SK-N-SH (cell line): ENCODE data around the gene C10orf67. TPM values are rescaled to one million over a fixed set of nuclear protein-coding genes. Genes with fewer than 3 reads are reported as not detected.
A peak's percentile ranks its signal among the peaks of the same experiment; 100 is the strongest.

ENCODE experiments used
- CTCF ChIA-PET: fragments of 300-600, 350-600 bp; formaldehyde crosslinking; extraction: SDS; loops from one replicate; lab custom pipeline; 2021; lab: Yijun Ruan, JAX
- POLR2A ChIA-PET: fragments of 350-600 bp; sonication (Branson Sonifier 250); formaldehyde crosslinking; extraction: SDS; loops from one replicate; lab custom pipeline; 2020; ENCODE audit warnings: antibody characterized with exemption, inconsistent platforms; lab: Yijun Ruan, JAX
- DNase-seq: peaks from one replicate; pipeline ENCODE4 v3.0.0; 2012
- H2AFZ ChIP-seq: fragments of 200-600 bp; sonication (generic); 2 replicates; pipeline ENCODE4 v1.8.1; 2016; ENCODE audit warnings: antibody characterized with exemption, mild to moderate bottlenecking, low read depth
- H3F3A ChIP-seq: fragments of 200-600 bp; sonication (generic); replicated peaks from 2 replicates; pipeline ENCODE3; 2016; ENCODE audit warnings: antibody characterized with exemption, mild to moderate bottlenecking; ENCODE audit not compliant: insufficient read depth
- H3K27ac ChIP-seq, 2 experiments: fragments of 200-500 bp in 1 of 2; fragments of 200-600 bp in 1 of 2; sonication (Bioruptor generic) in 1 of 2; sonication (generic), shearing (Covaris generic) in 1 of 2; 2 replicates each; pipeline versions ENCODE4 v1.5.1 to v1.6.1; 2014 to 2016; ENCODE audit warnings: low read depth in 2 of 2, inconsistent platforms in 1 of 2, low read length in 1 of 2, mild to moderate bottlenecking in 1 of 2, mixed read lengths in 1 of 2
- H3K27me3 ChIP-seq: fragments of 200-600 bp; sonication (generic), shearing (Covaris generic); 2 replicates; pipeline ENCODE4 v1.6.1; 2016; ENCODE audit warnings: mixed run types; ENCODE audit not compliant: insufficient read depth
- H3K36me3 ChIP-seq, 2 experiments: fragments of 200-500 bp in 1 of 2; fragments of 200-600 bp in 1 of 2; sonication (Bioruptor generic) in 1 of 2; sonication (generic) in 1 of 2; replicated peaks in 1 of 2; 2 replicates each; pipeline versions ENCODE3 to v1.5.1; 2014 to 2016; ENCODE audit warnings: low read length in 1 of 2, mild to moderate bottlenecking in 1 of 2; ENCODE audit not compliant: insufficient read depth in 2 of 2, control insufficient read depth in 1 of 2
- H3K4me1 ChIP-seq, 2 experiments: fragments of 200-500 bp in 1 of 2; fragments of 200-600 bp in 1 of 2; sonication (Bioruptor generic) in 1 of 2; sonication (generic), shearing (Covaris generic) in 1 of 2; 2 replicates each; pipeline versions ENCODE4 v1.5.1 to v1.6.1; 2014 to 2016; ENCODE audit warnings: low read depth in 1 of 2, low read length in 1 of 2, mixed run types in 1 of 2; ENCODE audit not compliant: insufficient read depth in 2 of 2, control insufficient read depth in 1 of 2
- H3K4me2 ChIP-seq: fragments of 200-600 bp; sonication (generic), shearing (Covaris generic); 2 replicates; pipeline ENCODE4 v1.6.1; 2017; ENCODE audit warnings: mixed run types
- H3K4me3 ChIP-seq, 2 experiments: fragments of 200-500 bp in 1 of 2; fragments of 200-600 bp in 1 of 2; sonication (Bioruptor generic) in 1 of 2; sonication (generic), shearing (Covaris generic) in 1 of 2; 2 replicates each; pipeline versions ENCODE4 v1.5.1 to v1.8.1; 2014 to 2016; ENCODE audit warnings: low read depth in 2 of 2, inconsistent platforms in 1 of 2, low read length in 1 of 2, mild to moderate bottlenecking in 1 of 2, mixed read lengths in 1 of 2, moderate library complexity in 1 of 2
- H3K79me2 ChIP-seq: fragments of 200-600 bp; sonication (generic); 2 replicates; pipeline ENCODE4 v1.8.1; 2017; ENCODE audit warnings: mild to moderate bottlenecking; ENCODE audit not compliant: insufficient read depth
- H3K9ac ChIP-seq: fragments of 200-600 bp; sonication (generic); 2 replicates; pipeline ENCODE4 v1.6.1; 2017; ENCODE audit warnings: mixed run types
- H3K9me2 ChIP-seq: fragments of 200-600 bp; sonication (generic); 2 replicates; pipeline ENCODE4 v1.6.1; 2017; ENCODE audit warnings: mixed run types
- H3K9me3 ChIP-seq: fragments of 200-600 bp; sonication (generic); 2 replicates; pipeline ENCODE4 v1.6.1; 2017; ENCODE audit warnings: mixed run types, mild to moderate bottlenecking, moderate library complexity
- H4K20me1 ChIP-seq: fragments of 200-600 bp; sonication (generic); 2 replicates; pipeline ENCODE4 v1.6.1; 2017; ENCODE audit warnings: mild to moderate bottlenecking, mixed run types; ENCODE audit not compliant: insufficient read depth
- EZH2phosphoT487 ChIP-seq: fragments of 200-600 bp; sonication (generic); IDR thresholded peaks from 2 replicates; pipeline ENCODE4 v1.6.1; 2017; ENCODE audit warnings: low read depth, mixed run types, mild to moderate bottlenecking, antibody characterized with exemption, moderate library complexity, borderline replicate concordance
- FOSL2 ChIP-seq: IDR thresholded peaks from 2 replicates; pipeline ENCODE4 v1.4.0; 2012; ENCODE audit warnings: low read depth, mild to moderate bottlenecking, moderate library complexity, borderline replicate concordance
- GATA2 ChIP-seq: sonication (generic); formaldehyde crosslinking; IDR thresholded peaks from 2 replicates; pipeline ENCODE4 v1.5.0; 2020; ENCODE audit warnings: mild to moderate bottlenecking, missing genetic modification reagents
- SIN3A ChIP-seq: IDR thresholded peaks from 2 replicates; pipeline ENCODE4 v1.6.1; 2012; ENCODE audit warnings: low read depth, mild to moderate bottlenecking, low read length, moderate library complexity, borderline replicate concordance
- TAF1 ChIP-seq: IDR thresholded peaks from 2 replicates; pipeline ENCODE4 v1.6.1; 2012; ENCODE audit warnings: low read depth, mild to moderate bottlenecking, low read length, moderate library complexity, borderline replicate concordance
- TCF12 ChIP-seq: IDR thresholded peaks from 2 replicates; pipeline ENCODE4 v1.4.0; 2012
- TEAD4 ChIP-seq: IDR thresholded peaks from 2 replicates; pipeline ENCODE4 v1.4.0; 2012; ENCODE audit warnings: mild to moderate bottlenecking, borderline replicate concordance; ENCODE audit not compliant: insufficient read depth
- WGBS: methylation state at CpG from one replicate; pipeline ENCODE4 v1.1.6; 2017; ENCODE audit warnings: low lambda C conversion rate; 5-methylcytosine and 5-hydroxymethylcytosine counted together
- polyA plus RNA-seq, 3 experiments: library from polyadenylated mRNA; depleted of rRNA; stranded (reverse); fragments of >200 nt; gene quantifications; 2 replicates each; pipeline ENCODE4 v1.2.3, GENCODE V29; 2012
- TF ChIP-seq, protein P1 (sequence below): fragments of 200-600 bp; sonication (generic); IDR thresholded peaks from 2 replicates; pipeline ENCODE4 v1.6.1; 2017; ENCODE audit warnings: antibody characterized with exemption, mild to moderate bottlenecking, moderate library complexity
- TF ChIP-seq, protein P2 (sequence below): IDR thresholded peaks from 2 replicates; pipeline ENCODE4 v1.4.0; 2012; ENCODE audit warnings: low read depth, borderline replicate concordance
- TF ChIP-seq, protein P3 (sequence below): fragments of 150-350 bp; IDR thresholded peaks from 2 replicates; pipeline ENCODE4 v1.6.1; 2017; ENCODE audit warnings: antibody characterized with exemption, low read length, low read depth, borderline replicate concordance

The C10orf67 gene
- polyA plus RNA-seq, 1 of the 3 experiments (the other 2 are of a cell fraction): 0.97 TPM

DNA sequence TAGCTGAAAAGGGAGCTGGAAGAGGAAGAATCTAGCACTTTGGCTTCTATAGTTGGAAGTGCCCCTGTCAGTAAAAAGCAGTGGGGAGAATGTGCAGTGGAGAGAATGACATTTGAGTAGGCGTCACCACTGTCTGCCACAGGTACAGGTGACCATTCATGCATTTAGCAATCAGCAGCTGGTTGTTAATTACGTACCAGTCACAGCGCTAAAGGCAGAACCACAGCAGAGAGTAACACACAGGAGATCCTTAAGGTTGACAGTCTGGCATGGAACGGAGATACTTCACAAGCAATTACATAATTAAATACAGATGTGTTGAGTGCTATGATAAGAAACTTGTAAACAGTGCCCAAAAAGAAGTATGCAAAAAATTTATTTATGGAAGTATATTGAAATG is 24.8 kb downstream of the C10orf67 start:
- Histone ChIP-seq H2AFZ (no peak overlapping the region), H3K4me2 (no peak overlapping the region), H3K79me2 (no peaks in the 10 kb centered on the region), H3K4me3 (no peak overlapping the region), H3K36me3 (no peaks in the 10 kb centered on the region), H3K4me1 (peaks cover 2 to 13% of the 10 kb centered on the region in 2 experiments; a peak in 2 of 4 replicates), H3K9ac (no peak overlapping the region), H3F3A (peaks cover 5% of the 10 kb centered on the region), H4K20me1 (no peaks in the 10 kb centered on the region), H3K27me3 (no peaks in the 10 kb centered on the region), H3K9me3 (no peaks in the 10 kb centered on the region; the same call in 1 of the 2 replicates), H3K9me2 (no peaks in the 10 kb centered on the region), H3K27ac (no peak overlapping the region)
- ChIA-PET CTCF (interaction anchor here (1.4 to 13.5 kb wide), 3 partner anchors 15 to 208 kb away, joined by 4 to 183 read pairs (median 12); no protein-coding TSS in a partner anchor), POLR2A (no interaction called here)
- no peak for TF ChIP-seq GATA2 (CRISPR knock-in tag)
- peak; percentile 24; the same call in 1 of the 2 replicates for TF ChIP-seq TCF12
- TF ChIP-seq TAF1: no peak
- DNase-seq: no peak
- 71% methylated on average over 4 of the region's 4 CpGs for WGBS

DNA sequence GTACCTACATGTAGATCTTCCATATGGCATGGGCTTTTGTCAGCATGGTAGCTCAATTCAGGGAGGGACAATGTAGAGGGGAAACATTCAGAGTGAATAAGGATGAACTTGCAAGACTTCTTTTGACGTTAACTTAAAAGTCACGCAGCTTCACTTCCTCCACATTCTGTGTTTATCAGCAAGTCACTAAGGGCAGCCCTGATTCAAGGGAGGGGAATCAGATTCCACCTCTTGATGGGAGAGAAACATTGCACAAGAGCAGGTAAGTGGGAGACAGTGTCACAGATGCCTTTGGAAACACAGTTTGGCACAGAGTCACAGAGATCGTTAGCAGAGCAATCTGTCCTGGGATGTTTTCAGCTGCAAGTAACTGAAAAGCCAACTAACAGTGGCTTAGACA is 26.2 kb downstream of the C10orf67 start:
- no peaks in the 10 kb centered on the region for H4K20me1 ChIP-seq
- TF ChIP-seq, protein P1, sequence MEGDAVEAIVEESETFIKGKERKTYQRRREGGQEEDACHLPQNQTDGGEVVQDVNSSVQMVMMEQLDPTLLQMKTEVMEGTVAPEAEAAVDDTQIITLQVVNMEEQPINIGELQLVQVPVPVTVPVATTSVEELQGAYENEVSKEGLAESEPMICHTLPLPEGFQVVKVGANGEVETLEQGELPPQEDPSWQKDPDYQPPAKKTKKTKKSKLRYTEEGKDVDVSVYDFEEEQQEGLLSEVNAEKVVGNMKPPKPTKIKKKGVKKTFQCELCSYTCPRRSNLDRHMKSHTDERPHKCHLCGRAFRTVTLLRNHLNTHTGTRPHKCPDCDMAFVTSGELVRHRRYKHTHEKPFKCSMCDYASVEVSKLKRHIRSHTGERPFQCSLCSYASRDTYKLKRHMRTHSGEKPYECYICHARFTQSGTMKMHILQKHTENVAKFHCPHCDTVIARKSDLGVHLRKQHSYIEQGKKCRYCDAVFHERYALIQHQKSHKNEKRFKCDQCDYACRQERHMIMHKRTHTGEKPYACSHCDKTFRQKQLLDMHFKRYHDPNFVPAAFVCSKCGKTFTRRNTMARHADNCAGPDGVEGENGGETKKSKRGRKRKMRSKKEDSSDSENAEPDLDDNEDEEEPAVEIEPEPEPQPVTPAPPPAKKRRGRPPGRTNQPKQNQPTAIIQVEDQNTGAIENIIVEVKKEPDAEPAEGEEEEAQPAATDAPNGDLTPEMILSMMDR: no peak
- no peak for TF ChIP-seq EZH2phosphoT487
- TF ChIP-seq GATA2 (CRISPR knock-in tag): no peak
- TF ChIP-seq, protein P2, sequence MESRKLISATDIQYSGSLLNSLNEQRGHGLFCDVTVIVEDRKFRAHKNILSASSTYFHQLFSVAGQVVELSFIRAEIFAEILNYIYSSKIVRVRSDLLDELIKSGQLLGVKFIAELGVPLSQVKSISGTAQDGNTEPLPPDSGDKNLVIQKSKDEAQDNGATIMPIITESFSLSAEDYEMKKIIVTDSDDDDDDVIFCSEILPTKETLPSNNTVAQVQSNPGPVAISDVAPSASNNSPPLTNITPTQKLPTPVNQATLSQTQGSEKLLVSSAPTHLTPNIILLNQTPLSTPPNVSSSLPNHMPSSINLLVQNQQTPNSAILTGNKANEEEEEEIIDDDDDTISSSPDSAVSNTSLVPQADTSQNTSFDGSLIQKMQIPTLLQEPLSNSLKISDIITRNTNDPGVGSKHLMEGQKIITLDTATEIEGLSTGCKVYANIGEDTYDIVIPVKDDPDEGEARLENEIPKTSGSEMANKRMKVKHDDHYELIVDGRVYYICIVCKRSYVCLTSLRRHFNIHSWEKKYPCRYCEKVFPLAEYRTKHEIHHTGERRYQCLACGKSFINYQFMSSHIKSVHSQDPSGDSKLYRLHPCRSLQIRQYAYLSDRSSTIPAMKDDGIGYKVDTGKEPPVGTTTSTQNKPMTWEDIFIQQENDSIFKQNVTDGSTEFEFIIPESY: no peak
- no peak for TF ChIP-seq TEAD4
- TF ChIP-seq FOSL2: no peak
- no peak for TF ChIP-seq SIN3A
- TF ChIP-seq, protein P3, sequence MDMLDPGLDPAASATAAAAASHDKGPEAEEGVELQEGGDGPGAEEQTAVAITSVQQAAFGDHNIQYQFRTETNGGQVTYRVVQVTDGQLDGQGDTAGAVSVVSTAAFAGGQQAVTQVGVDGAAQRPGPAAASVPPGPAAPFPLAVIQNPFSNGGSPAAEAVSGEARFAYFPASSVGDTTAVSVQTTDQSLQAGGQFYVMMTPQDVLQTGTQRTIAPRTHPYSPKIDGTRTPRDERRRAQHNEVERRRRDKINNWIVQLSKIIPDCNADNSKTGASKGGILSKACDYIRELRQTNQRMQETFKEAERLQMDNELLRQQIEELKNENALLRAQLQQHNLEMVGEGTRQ: no peak
- TF ChIP-seq, all 33 proteins: peak for 0
- H3K27ac ChIP-seq: no peak overlapping the region
- no peaks in the 10 kb centered on the region for H3K79me2 ChIP-seq
- H3F3A ChIP-seq: no peaks in the 10 kb centered on the region
- H2AFZ ChIP-seq: no peak overlapping the region
- no peak overlapping the region for H3K4me2 ChIP-seq
- no peak overlapping the region for H3K9ac ChIP-seq
- 90% methylated on average over 3 of the region's 3 CpGs for WGBS
- no peaks in the 10 kb centered on the region for H3K27me3 ChIP-seq
- ChIA-PET CTCF (interaction anchor here (1.1 to 13.5 kb wide), 3 partner anchors 24 to 209 kb away, joined by 3 to 183 read pairs (median 12); no protein-coding TSS in a partner anchor), POLR2A (no interaction called here)
- H3K36me3 ChIP-seq: no peaks in the 10 kb centered on the region
- H3K4me1 ChIP-seq: peaks cover 2 to 6% of the 10 kb centered on the region in 2 experiments; a peak in 2 of 4 replicates
- no peak overlapping the region for H3K4me3 ChIP-seq
- H3K9me2 ChIP-seq: no peaks in the 10 kb centered on the region
- H3K9me3 ChIP-seq: no peaks in the 10 kb centered on the region; the same call in 1 of the 2 replicates
- no peak for DNase-seq
